ENCODE data around the gene C11orf98.
A peak's percentile ranks its signal among the peaks of the same experiment; 100 is the strongest.
"Not testable (repeated sequence)": the region's sequence is repeated elsewhere in the genome, so short reads cannot be mapped to it uniquely, and the experiment has no call there.

C11orf98 gene

GRCh38 chr11:62665599-62666258 is 719 bp upstream of the C11orf98 start:
- no peak for DNase-seq (ENCODE audit: low read depth)

GRCh38 chr11:62664405-62665074 is 470 bp downstream of the C11orf98 start:
- DNase-seq (ENCODE audit: low read depth), result no peak

More at GRCh38 chr11:62665599-62666258, 719 bp upstream of the C11orf98 start:
- peak overlapping the region; percentile 69 for H3K4me3 ChIP-seq (ENCODE audit: low read depth, low read length)
- TF ChIP-seq CTCF (IDR thresholded peaks at IDR 0.05; ENCODE audit: low read depth, low read length, missing control alignments), result no peak

GRCh38 chr11:62656796-62657429 is 8.1 kb downstream of the C11orf98 start:
- TF ChIP-seq CTCF (IDR thresholded peaks at IDR 0.05; ENCODE audit: low read depth, low read length, missing control alignments), result no peak
- DNase-seq (ENCODE audit: low read depth), result no peak
- H3K4me3 ChIP-seq (ENCODE audit: low read depth, low read length), result no peak overlapping the region

More at GRCh38 chr11:62664405-62665074, 470 bp downstream of the C11orf98 start:
- no peak for TF ChIP-seq CTCF (IDR thresholded peaks at IDR 0.05; ENCODE audit: low read depth, low read length, missing control alignments)
- peak overlapping the region; percentile 69 for H3K4me3 ChIP-seq (ENCODE audit: low read depth, low read length)

GRCh38 chr11:62654297-62654696 is 10.7 kb downstream of the C11orf98 start:
- DNase-seq (ENCODE audit: low read depth), result no peak
- no peak overlapping the region for H3K4me3 ChIP-seq (ENCODE audit: low read depth, low read length)
- TF ChIP-seq CTCF (IDR thresholded peaks at IDR 0.05; ENCODE audit: low read depth, low read length, missing control alignments), result no peak

GRCh38 chr11:62652161-62653006 is 12.6 kb downstream of the C11orf98 start:
- H3K4me3 ChIP-seq (ENCODE audit: low read depth, low read length), result peak overlapping the region; percentile 69
- no peak for TF ChIP-seq CTCF (IDR thresholded peaks at IDR 0.05; ENCODE audit: low read depth, low read length, missing control alignments)
- no peak for DNase-seq (ENCODE audit: low read depth)

GRCh38 chr11:62650283-62650682 is 14.7 kb downstream of the C11orf98 start:
- not testable (repeated sequence) for DNase-seq (ENCODE audit: low read depth)

GRCh38 chr11:62649486-62649885 is 15.5 kb downstream of the C11orf98 start:
- no peak for DNase-seq (ENCODE audit: low read depth)
- no peak for TF ChIP-seq CTCF (IDR thresholded peaks at IDR 0.05; ENCODE audit: low read depth, low read length, missing control alignments)
- no peak overlapping the region for H3K4me3 ChIP-seq (ENCODE audit: low read depth, low read length)

More at GRCh38 chr11:62650283-62650682, 14.7 kb downstream of the C11orf98 start:
- not testable (repeated sequence) for H3K4me3 ChIP-seq (ENCODE audit: low read depth, low read length)
